B cell (primary cell): Measurements from ENCODE around the gene CCDC24. TPM values are rescaled to one million over a fixed set of nuclear protein-coding genes. Genes with fewer than 3 reads are reported as not detected.

Experiments used
- ATAC-seq: fragments of 200-7000 bp; cut with Tn5 transposase; one replicate; pipeline ENCODE4 v1.10.0; 2021; ENCODE audit warnings: low read depth, mild to moderate bottlenecking, moderate number of reproducible peaks, moderate library complexity
- CTCF ChIA-PET: fragments of 350-600 bp; sonication (Branson Sonifier 250); formaldehyde crosslinking; loops from one replicate; lab custom pipeline; 2021; ENCODE audit warnings: antibody characterized with exemption, inconsistent platforms; lab: Charles Lee
- POLR2A ChIA-PET: fragments of 350-600 bp; sonication (Branson Sonifier 250); formaldehyde crosslinking; loops from one replicate; lab custom pipeline; 2021; ENCODE audit warnings: antibody characterized with exemption; lab: Charles Lee
- DNase-seq: peaks from one replicate; pipeline ENCODE4 v3.0.0; 2013
- H2AFZ ChIP-seq: 2 replicates; pipeline ENCODE4 v1.6.1; 2012; ENCODE audit warnings: mild to moderate bottlenecking, low read depth, low read length; ENCODE audit not compliant: insufficient read depth, poor library complexity, severe bottlenecking
- H3K27ac ChIP-seq, 2 donors: 1 replicate in 1 of 2; 2 replicates in 1 of 2; pipeline ENCODE4 v1.5.1; 2012 to 2013; ENCODE audit warnings: low read length in 2 of 2, mild to moderate bottlenecking in 2 of 2, moderate library complexity in 1 of 2
- H3K27me3 ChIP-seq, 4 experiments: fragments of 200-600 bp in 1 of 4; sonication (generic) in 1 of 4; replicated peaks in 1 of 4; 1 replicate in 2 of 4; 2 replicates in 2 of 4; pipeline versions ENCODE4 v1.6.1 to v1.7.0; 2013 to 2016; ENCODE audit warnings: low read length in 3 of 4, mild to moderate bottlenecking in 2 of 4, mixed read lengths in 1 of 4, moderate library complexity in 1 of 4; ENCODE audit not compliant: insufficient read depth in 4 of 4, control insufficient read depth in 3 of 4; ENCODE audit errors: control extremely low read depth in 1 of 4
- H3K36me3 ChIP-seq, 2 experiments: replicated peaks in 1 of 2; 1 replicate in 1 of 2; 2 replicates in 1 of 2; pipeline versions ENCODE4 v1.6.1 to v1.7.1; 2013; ENCODE audit warnings: low read length in 1 of 2; ENCODE audit not compliant: insufficient read depth in 2 of 2, control insufficient read depth in 1 of 2; ENCODE audit errors: control extremely low read depth in 1 of 2, extremely low read depth in 1 of 2
- H3K4me1 ChIP-seq, 2 donors: fragments of 200-600 bp in 1 of 2; sonication (generic) in 1 of 2; 1 replicate in 1 of 2; 2 replicates in 1 of 2; pipeline versions ENCODE4 v1.5.1 to v1.6.1; 2013 to 2017; ENCODE audit warnings: low read length in 2 of 2; ENCODE audit not compliant: control insufficient read depth in 2 of 2, insufficient read depth in 2 of 2
- H3K4me2 ChIP-seq: replicated peaks from 2 replicates; pipeline ENCODE3; 2012; ENCODE audit warnings: mild to moderate bottlenecking, low read depth, low read length; ENCODE audit not compliant: poor library complexity, severe bottlenecking
- H3K4me3 ChIP-seq, 5 experiments: fragments of 200-600 bp in 1 of 5; sonication (generic) in 1 of 5; 1 replicate in 3 of 5; 2 replicates in 2 of 5; pipeline versions ENCODE4 v1.5.1 to v1.7.0; 2011 to 2016; ENCODE audit warnings: low read length in 4 of 5, mild to moderate bottlenecking in 4 of 5, low read depth in 2 of 5, control low read depth in 1 of 5, moderate library complexity in 1 of 5; ENCODE audit not compliant: insufficient read depth in 1 of 5; ENCODE audit errors: control extremely low read depth in 1 of 5, extremely low read depth in 1 of 5
- H3K79me2 ChIP-seq: fragments of 200-600 bp; sonication (generic); one replicate; pipeline ENCODE4 v1.6.0; 2016; ENCODE audit warnings: low read length; ENCODE audit not compliant: control insufficient read depth, insufficient read depth
- H3K9ac ChIP-seq: fragments of 200-600 bp; sonication (generic); 2 replicates; pipeline ENCODE4 v1.6.1; 2017; ENCODE audit warnings: mild to moderate bottlenecking, low read length, moderate library complexity
- H3K9me3 ChIP-seq, 3 donors: one replicate each; pipeline versions ENCODE4 v1.6.1 to v1.7.1; 2013; ENCODE audit warnings: low read length in 2 of 3; ENCODE audit not compliant: control insufficient read depth in 2 of 3, insufficient read depth in 1 of 3; ENCODE audit errors: control extremely low read depth in 1 of 3
- H4K20me1 ChIP-seq: 2 replicates; pipeline ENCODE4 v1.6.0; 2012; ENCODE audit warnings: mild to moderate bottlenecking, low read length; ENCODE audit not compliant: insufficient read depth, control insufficient read depth, poor library complexity, severe bottlenecking
- H3K27ac Mint-ChIP-seq: one replicate; pipeline ENCODE4 v1.8.0; 2021; ENCODE audit warnings: mixed read lengths
- H3K27me3 Mint-ChIP-seq: one replicate; pipeline ENCODE4 v1.8.0; 2021; ENCODE audit warnings: mixed read lengths
- H3K4me1 Mint-ChIP-seq: one replicate; pipeline ENCODE4 v1.8.0; 2021; ENCODE audit warnings: mixed read lengths
- H3K4me3 Mint-ChIP-seq: one replicate; pipeline ENCODE4 v1.8.0; 2021; ENCODE audit warnings: mixed read lengths
- H3K9me3 Mint-ChIP-seq: one replicate; pipeline ENCODE4 v1.8.0; 2022; ENCODE audit warnings: mixed read lengths; ENCODE audit not compliant: insufficient read depth
- EZH2 ChIP-seq: IDR thresholded peaks from 2 replicates; pipeline ENCODE4 v1.6.1; 2012; ENCODE audit warnings: borderline replicate concordance, low read depth, mild to moderate bottlenecking, moderate library complexity, low read length; ENCODE audit not compliant: insufficient read depth, poor library complexity, severe bottlenecking
- WGBS: methylation state at CpG from one replicate; pipeline ENCODE4 v1.1.5; 2013; ENCODE audit warnings: missing lambda C conversion rate; ENCODE audit not compliant: insufficient coverage; 5-methylcytosine and 5-hydroxymethylcytosine counted together
- intact Hi-C: fragments of 100-400 bp; cut with micrococcal nuclease; formaldehyde crosslinking; loops from one replicate; pipeline ENCODE4 v1.10.0; 2022
- polyA plus RNA-seq: library from polyadenylated mRNA; depleted of rRNA; stranded (reverse); fragments of >200 nt; gene quantifications from 2 replicates; pipeline ENCODE4 v1.2.3, GENCODE V29; 2012
- total RNA-seq, 2 donors: library from RNA; stranded (reverse); fragments of 120-200 nt in 1 of 2; gene quantifications; 1 replicate in 1 of 2; 2 replicates in 1 of 2; pipeline versions ENCODE4 v1.2.3 to v1.2.4, GENCODE V29; 2013 to 2022
- TF ChIP-seq, protein P1 (sequence below): fragments of 200-600 bp; IDR thresholded peaks from one replicate; pipeline ENCODE4 v1.8.0; 2022; ENCODE audit warnings: antibody characterized with exemption, mild to moderate bottlenecking

Gene CCDC24
- total and polyA plus RNA-seq, 2 donors (not counting 1 experiment from before 2014, with no cell fraction given): 10.1 to 18.4 TPM

- POLR2A ChIA-PET: no interaction called here
Observed at GRCh38 chr1:43997295-43997999, 6.0 kb downstream of the CCDC24 start.

DNA sequence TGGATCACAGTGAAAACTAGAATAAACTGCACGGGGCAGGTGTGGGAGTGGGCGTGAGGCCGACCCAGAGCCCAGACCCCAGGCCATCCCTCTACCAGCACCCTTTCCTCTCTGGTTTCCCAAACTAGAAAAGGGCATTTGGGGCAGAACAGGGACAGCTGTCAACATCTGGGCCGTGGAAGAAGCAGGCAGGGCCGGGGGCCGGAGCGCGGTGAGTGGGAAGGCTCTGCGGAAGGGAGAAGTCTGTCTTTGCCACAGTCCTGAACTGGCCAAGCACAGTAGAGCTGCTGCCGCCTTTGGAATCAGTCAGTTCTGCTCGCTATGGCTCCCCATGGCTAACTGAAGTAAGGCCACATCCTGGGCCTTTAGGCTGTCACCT, 6.6 kb downstream of the CCDC24 start:
- no peaks in the 10 kb centered on the region for H3K27me3 ChIP-seq
- Mint-ChIP-seq H3K9me3 (no peaks in the 10 kb centered on the region), H3K27ac (no peak overlapping the region), H3K4me1 (peaks cover 18% of the 10 kb centered on the region), H3K27me3 (no peaks in the 10 kb centered on the region), H3K4me3 (no peak overlapping the region)
- ChIA-PET CTCF (interaction anchor here (1.7 kb wide), 1 partner anchor 38 kb away, joined by 6 read pairs; no protein-coding TSS in a partner anchor), POLR2A (no interaction called here)
- DNase-seq: no peak
- no peaks in the 10 kb centered on the region for H4K20me1 ChIP-seq
- no peak overlapping the region for H2AFZ ChIP-seq
- H3K79me2 ChIP-seq: no peaks in the 10 kb centered on the region
- no peak overlapping the region for H3K27ac ChIP-seq
- 92% methylated on average over 8 of the region's 11 CpGs for WGBS
- TF ChIP-seq, protein P1, sequence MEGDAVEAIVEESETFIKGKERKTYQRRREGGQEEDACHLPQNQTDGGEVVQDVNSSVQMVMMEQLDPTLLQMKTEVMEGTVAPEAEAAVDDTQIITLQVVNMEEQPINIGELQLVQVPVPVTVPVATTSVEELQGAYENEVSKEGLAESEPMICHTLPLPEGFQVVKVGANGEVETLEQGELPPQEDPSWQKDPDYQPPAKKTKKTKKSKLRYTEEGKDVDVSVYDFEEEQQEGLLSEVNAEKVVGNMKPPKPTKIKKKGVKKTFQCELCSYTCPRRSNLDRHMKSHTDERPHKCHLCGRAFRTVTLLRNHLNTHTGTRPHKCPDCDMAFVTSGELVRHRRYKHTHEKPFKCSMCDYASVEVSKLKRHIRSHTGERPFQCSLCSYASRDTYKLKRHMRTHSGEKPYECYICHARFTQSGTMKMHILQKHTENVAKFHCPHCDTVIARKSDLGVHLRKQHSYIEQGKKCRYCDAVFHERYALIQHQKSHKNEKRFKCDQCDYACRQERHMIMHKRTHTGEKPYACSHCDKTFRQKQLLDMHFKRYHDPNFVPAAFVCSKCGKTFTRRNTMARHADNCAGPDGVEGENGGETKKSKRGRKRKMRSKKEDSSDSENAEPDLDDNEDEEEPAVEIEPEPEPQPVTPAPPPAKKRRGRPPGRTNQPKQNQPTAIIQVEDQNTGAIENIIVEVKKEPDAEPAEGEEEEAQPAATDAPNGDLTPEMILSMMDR: no peak
- TF ChIP-seq EZH2: no peak
- no peak overlapping the region for H3K4me3 ChIP-seq
- H3K9ac ChIP-seq: no peak overlapping the region
- intact Hi-C loops: no loop called here
- no peaks in the 10 kb centered on the region for H3K36me3 ChIP-seq
- no peak overlapping the region for H3K4me2 ChIP-seq
- no peaks in the 10 kb centered on the region for H3K9me3 ChIP-seq
- ATAC-seq: no peak
- H3K4me1 ChIP-seq: peaks cover 12 to 24% of the 10 kb centered on the region in 2 donors

More at GRCh38 chr1:43997295-43997999, 6.0 kb downstream of the CCDC24 start:
- Histone ChIP-seq H4K20me1 (no peaks in the 10 kb centered on the region), H3K4me2 (no peak overlapping the region), H3K27me3 (no peaks in the 10 kb centered on the region), H3K9ac (no peak overlapping the region), H3K27ac (no peak overlapping the region), H3K36me3 (no peaks in the 10 kb centered on the region), H3K79me2 (no peaks in the 10 kb centered on the region), H2AFZ (no peak overlapping the region), H3K9me3 (no peaks in the 10 kb centered on the region), H3K4me1 (peaks cover 17 to 29% of the 10 kb centered on the region in 2 donors), H3K4me3 (no peak overlapping the region)
- no peak overlapping the region for H3K4me3 Mint-ChIP-seq
- intact Hi-C loops: no loop called here
- no peaks in the 10 kb centered on the region for H3K9me3 Mint-ChIP-seq
- no peaks in the 10 kb centered on the region for H3K27me3 Mint-ChIP-seq
- CTCF ChIA-PET: interaction anchor here (1.7 kb wide), 1 partner anchor 39 kb away, joined by 6 read pairs; no protein-coding TSS in a partner anchor
- TF ChIP-seq, protein P1: no peak
- TF ChIP-seq EZH2: no peak
- H3K4me1 Mint-ChIP-seq: peaks cover 23% of the 10 kb centered on the region
- ATAC-seq (no peak), DNase-seq (no peak)
- H3K27ac Mint-ChIP-seq: no peak overlapping the region
- WGBS: 96% methylated on average over 21 of the region's 22 CpGs
